WTC11 (cell line): Measurements from ENCODE around the gene PTPRO. TPM values are rescaled to one million over a fixed set of nuclear protein-coding genes. Genes with fewer than 3 reads are reported as not detected.

ENCODE experiments used
- ATAC-seq: fragments of 200-7000 bp; cut with Tn5 transposase; 2 replicates; pipeline ENCODE4 v1.10.0; 2021; ENCODE audit warnings: mild to moderate bottlenecking, moderate library complexity
- CTCF ChIA-PET: fragments of 300-600 bp; sonication (Branson Sonifier 250); formaldehyde crosslinking; loops from one replicate; lab custom pipeline; 2021; ENCODE audit warnings: antibody characterized with exemption; lab: Charles Lee
- POLR2A ChIA-PET: fragments of 350-600 bp; sonication (Branson Sonifier 250); formaldehyde crosslinking; loops from one replicate; lab custom pipeline; 2021; ENCODE audit warnings: antibody characterized with exemption; lab: Charles Lee
- DNase-seq: peaks from one replicate; pipeline ENCODE4 v3.0.0; 2021; ENCODE audit warnings: low spot score
- H3K27ac Mint-ChIP-seq: 2 replicates; pipeline ENCODE4 v1.8.0; 2021; ENCODE audit warnings: mixed read lengths
- H3K27me3 Mint-ChIP-seq: 2 replicates; pipeline ENCODE4 v1.8.0; 2021; ENCODE audit warnings: low read depth, mild to moderate bottlenecking, moderate library complexity, mixed read lengths
- H3K36me3 Mint-ChIP-seq: 2 replicates; pipeline ENCODE4 v1.8.0; 2021; ENCODE audit warnings: mixed read lengths
- H3K4me1 Mint-ChIP-seq: 2 replicates; pipeline ENCODE4 v1.8.0; 2022; ENCODE audit warnings: mixed read lengths
- H3K4me3 Mint-ChIP-seq: 2 replicates; pipeline ENCODE4 v1.8.0; 2021; ENCODE audit warnings: mild to moderate bottlenecking, moderate library complexity, mixed read lengths
- H3K9me3 Mint-ChIP-seq: 2 replicates; pipeline ENCODE4 v1.8.0; 2021; ENCODE audit warnings: mixed read lengths
- CREB1 ChIP-seq: sonication (generic); formaldehyde crosslinking; IDR thresholded peaks from 2 replicates; pipeline ENCODE4 v1.8.0; 2023; ENCODE audit warnings: mild to moderate bottlenecking, missing genetic modification reagents
- GABPB1 ChIP-seq: sonication (generic); formaldehyde crosslinking; IDR thresholded peaks from 2 replicates; pipeline ENCODE4 v1.8.1; 2023; ENCODE audit warnings: mild to moderate bottlenecking, missing genetic modification reagents
- HMGA2 ChIP-seq: fragments of 250-450 bp; sonication (Bioruptor Pico); IDR thresholded peaks from 2 replicates; pipeline ENCODE4 v1.4.0; 2021; ENCODE audit warnings: mild to moderate bottlenecking, moderate library complexity
- JAZF1 ChIP-seq: fragments of 250-450 bp; sonication (Bioruptor Pico); IDR thresholded peaks from 2 replicates; pipeline ENCODE4 v1.9.0; 2021; ENCODE audit warnings: moderate library complexity, mild to moderate bottlenecking, inconsistent platforms
- KAT7 ChIP-seq: sonication (generic); formaldehyde crosslinking; IDR thresholded peaks from 2 replicates; pipeline ENCODE4 v1.8.1; 2023; ENCODE audit warnings: missing genetic modification reagents, mild to moderate bottlenecking, borderline replicate concordance
- NFYB ChIP-seq: sonication (generic); formaldehyde crosslinking; conservative IDR thresholded peaks from 2 replicates; pipeline ENCODE4 v1.8.0; 2022; ENCODE audit warnings: low read depth, missing genetic modification reagents
- NR2C2 ChIP-seq: sonication (generic); formaldehyde crosslinking; IDR thresholded peaks from 2 replicates; pipeline ENCODE4 v1.8.0; 2022; ENCODE audit warnings: mild to moderate bottlenecking, missing genetic modification reagents
- RELA ChIP-seq: sonication (generic); formaldehyde crosslinking; IDR thresholded peaks from 2 replicates; pipeline ENCODE4 v1.8.1; 2022; ENCODE audit warnings: missing genetic modification reagents, mild to moderate bottlenecking, borderline replicate concordance
- TP53 ChIP-seq: sonication (generic); formaldehyde crosslinking; IDR thresholded peaks from 2 replicates; pipeline ENCODE4 v1.8.1; 2023; ENCODE audit warnings: mild to moderate bottlenecking, missing genetic modification reagents
- ZNF121 ChIP-seq: sonication (generic); formaldehyde crosslinking; IDR thresholded peaks from 2 replicates; pipeline ENCODE4 v1.8.0; 2023; ENCODE audit warnings: missing genetic modification reagents
- ZNF219 ChIP-seq: sonication (generic); formaldehyde crosslinking; IDR thresholded peaks from 2 replicates; pipeline ENCODE4 v1.8.0; 2023; ENCODE audit warnings: missing genetic modification reagents, mild to moderate bottlenecking, borderline replicate concordance
- ZNF263 ChIP-seq: sonication (generic); formaldehyde crosslinking; IDR thresholded peaks from 2 replicates; pipeline ENCODE4 v1.8.1; 2022; ENCODE audit warnings: low read depth, mild to moderate bottlenecking, moderate library complexity, missing genetic modification reagents
- total RNA-seq: library from RNA; stranded (reverse); gene quantifications from 3 replicates; pipeline ENCODE4 v1.2.3, GENCODE V29; 2021
- TF ChIP-seq, protein P1 (sequence below): fragments of 250-450 bp; sonication (Bioruptor Pico); IDR thresholded peaks from 2 replicates; pipeline ENCODE4 v1.8.0; 2021; ENCODE audit warnings: mild to moderate bottlenecking
- TF ChIP-seq, protein P2 (sequence below): fragments of 250-450 bp; sonication (Bioruptor Pico); IDR thresholded peaks from 2 replicates; pipeline ENCODE4 v2.1.2; 2022; ENCODE audit warnings: mild to moderate bottlenecking, moderate library complexity
- TF ChIP-seq, protein P3 (sequence below): sonication (generic); formaldehyde crosslinking; IDR thresholded peaks from 2 replicates; pipeline ENCODE4 v1.8.0; 2022; ENCODE audit warnings: mild to moderate bottlenecking, missing genetic modification reagents
- TF ChIP-seq, protein P4 (sequence below): fragments of 250-450 bp; sonication (Bioruptor Pico); IDR thresholded peaks from 2 replicates; pipeline ENCODE4 v1.9.0; 2021; ENCODE audit warnings: mild to moderate bottlenecking
- TF ChIP-seq, protein P5 (sequence below): fragments of 250-450 bp; sonication (Bioruptor Pico); conservative IDR thresholded peaks from 2 replicates; pipeline ENCODE4 v1.9.0; 2021; ENCODE audit warnings: mild to moderate bottlenecking
- TF ChIP-seq, protein P6 (sequence below): sonication (generic); formaldehyde crosslinking; IDR thresholded peaks from 2 replicates; pipeline ENCODE4 v1.8.0; 2023; ENCODE audit warnings: mild to moderate bottlenecking, missing genetic modification reagents
- TF ChIP-seq, protein P7 (sequence below): sonication (generic); formaldehyde crosslinking; IDR thresholded peaks from 2 replicates; pipeline ENCODE4 v1.8.1; 2023; ENCODE audit warnings: mild to moderate bottlenecking, missing genetic modification reagents

PTPRO gene
- total RNA-seq, 1 experiment from 2014 or later, result 1.1 TPM

DNA sequence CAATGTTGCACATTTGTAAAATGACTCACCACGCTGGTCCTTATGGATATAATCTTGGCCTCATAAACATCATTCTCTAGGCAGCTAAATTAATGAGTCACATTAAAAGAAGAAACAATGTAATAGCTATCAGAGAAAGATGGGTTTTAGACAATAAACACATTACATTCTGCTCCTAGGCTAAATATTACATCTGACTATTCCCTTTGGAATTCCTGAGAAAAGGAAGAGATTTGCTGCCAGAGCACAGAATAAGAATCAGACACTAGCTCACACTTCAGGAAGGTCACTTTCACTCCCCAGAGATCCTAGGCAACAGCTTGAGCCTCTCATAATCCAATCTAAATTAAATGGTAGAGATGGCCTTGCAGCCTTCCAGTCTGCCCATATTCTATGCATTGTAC, 218.2 kb downstream of the PTPRO start:
- ATAC-seq (no peak), DNase-seq (no peak)
- H3K27ac Mint-ChIP-seq, result no peak overlapping the region
- TF ChIP-seq GABPB1 (CRISPR knock-in tag) (no peak), RELA (CRISPR knock-in tag) (no peak), TP53 (no peak), HMGA2 (CRISPR knock-in tag) (no peak), NR2C2 (no peak), KAT7 (no peak)
- TF ChIP-seq, protein P1, sequence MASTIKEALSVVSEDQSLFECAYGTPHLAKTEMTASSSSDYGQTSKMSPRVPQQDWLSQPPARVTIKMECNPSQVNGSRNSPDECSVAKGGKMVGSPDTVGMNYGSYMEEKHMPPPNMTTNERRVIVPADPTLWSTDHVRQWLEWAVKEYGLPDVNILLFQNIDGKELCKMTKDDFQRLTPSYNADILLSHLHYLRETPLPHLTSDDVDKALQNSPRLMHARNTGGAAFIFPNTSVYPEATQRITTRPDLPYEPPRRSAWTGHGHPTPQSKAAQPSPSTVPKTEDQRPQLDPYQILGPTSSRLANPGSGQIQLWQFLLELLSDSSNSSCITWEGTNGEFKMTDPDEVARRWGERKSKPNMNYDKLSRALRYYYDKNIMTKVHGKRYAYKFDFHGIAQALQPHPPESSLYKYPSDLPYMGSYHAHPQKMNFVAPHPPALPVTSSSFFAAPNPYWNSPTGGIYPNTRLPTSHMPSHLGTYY, result no peak
- TF ChIP-seq, protein P2, sequence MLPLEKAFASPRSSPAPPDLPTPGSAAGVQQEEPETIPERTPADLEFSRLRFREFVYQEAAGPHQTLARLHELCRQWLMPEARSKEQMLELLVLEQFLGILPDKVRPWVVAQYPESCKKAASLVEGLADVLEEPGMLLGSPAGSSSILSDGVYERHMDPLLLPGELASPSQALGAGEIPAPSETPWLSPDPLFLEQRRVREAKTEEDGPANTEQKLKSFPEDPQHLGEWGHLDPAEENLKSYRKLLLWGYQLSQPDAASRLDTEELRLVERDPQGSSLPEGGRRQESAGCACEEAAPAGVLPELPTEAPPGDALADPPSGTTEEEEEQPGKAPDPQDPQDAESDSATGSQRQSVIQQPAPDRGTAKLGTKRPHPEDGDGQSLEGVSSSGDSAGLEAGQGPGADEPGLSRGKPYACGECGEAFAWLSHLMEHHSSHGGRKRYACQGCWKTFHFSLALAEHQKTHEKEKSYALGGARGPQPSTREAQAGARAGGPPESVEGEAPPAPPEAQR (CRISPR knock-in tag), result no peak
- TF ChIP-seq, protein P3, sequence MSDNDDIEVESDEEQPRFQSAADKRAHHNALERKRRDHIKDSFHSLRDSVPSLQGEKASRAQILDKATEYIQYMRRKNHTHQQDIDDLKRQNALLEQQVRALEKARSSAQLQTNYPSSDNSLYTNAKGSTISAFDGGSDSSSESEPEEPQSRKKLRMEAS (CRISPR knock-in tag), result no peak
- TF ChIP-seq, protein P4, sequence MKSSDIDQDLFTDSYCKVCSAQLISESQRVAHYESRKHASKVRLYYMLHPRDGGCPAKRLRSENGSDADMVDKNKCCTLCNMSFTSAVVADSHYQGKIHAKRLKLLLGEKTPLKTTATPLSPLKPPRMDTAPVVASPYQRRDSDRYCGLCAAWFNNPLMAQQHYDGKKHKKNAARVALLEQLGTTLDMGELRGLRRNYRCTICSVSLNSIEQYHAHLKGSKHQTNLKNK (CRISPR knock-in tag), result no peak
- TF ChIP-seq, protein P5, sequence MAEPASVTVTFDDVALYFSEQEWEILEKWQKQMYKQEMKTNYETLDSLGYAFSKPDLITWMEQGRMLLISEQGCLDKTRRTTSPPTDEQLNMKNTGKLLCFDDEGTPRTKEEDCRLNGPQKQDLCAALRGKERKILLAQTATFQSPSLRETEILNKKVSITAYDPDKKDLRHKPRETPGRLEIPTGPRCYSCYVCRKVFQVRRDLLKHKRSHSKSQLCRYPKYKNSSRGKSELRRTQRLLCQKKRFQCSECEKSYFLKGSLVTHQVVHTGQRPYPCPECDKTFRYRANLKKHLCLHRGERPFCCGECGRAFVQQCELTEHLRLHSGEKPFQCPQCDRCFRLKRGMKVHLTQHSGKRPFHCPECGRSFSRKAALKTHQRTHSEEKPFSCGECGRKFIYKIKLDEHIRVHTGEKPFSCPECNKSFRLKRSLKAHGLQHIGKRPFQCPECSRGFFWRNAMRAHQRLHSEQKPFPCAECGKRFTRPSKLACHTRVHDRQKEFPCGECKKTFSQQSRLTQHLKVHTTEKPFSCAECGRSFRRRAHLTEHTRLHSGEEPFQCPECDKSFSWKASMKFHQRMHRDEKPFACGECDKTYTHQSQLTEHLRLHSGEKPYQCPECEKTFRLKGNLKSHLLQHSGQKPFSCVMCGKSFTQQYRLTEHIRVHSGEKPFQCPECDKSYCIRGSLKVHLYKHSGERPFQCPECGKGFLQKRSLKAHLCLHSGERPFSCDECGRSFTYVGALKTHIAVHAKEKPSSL, result no peak
- H3K4me3 Mint-ChIP-seq, result no peak overlapping the region
- no peaks in the 10 kb centered on the region for H3K27me3 Mint-ChIP-seq
- H3K9me3 Mint-ChIP-seq, result no peaks in the 10 kb centered on the region
- H3K36me3 Mint-ChIP-seq, result no peaks in the 10 kb centered on the region
- ChIA-PET CTCF (interaction anchor here (1.4 to 2.2 kb wide), 2 partner anchors 8 to 44 kb away, joined by 7 to 11 read pairs; no protein-coding TSS in a partner anchor), POLR2A (no interaction called here)
- no peaks in the 10 kb centered on the region for H3K4me1 Mint-ChIP-seq

DNA sequence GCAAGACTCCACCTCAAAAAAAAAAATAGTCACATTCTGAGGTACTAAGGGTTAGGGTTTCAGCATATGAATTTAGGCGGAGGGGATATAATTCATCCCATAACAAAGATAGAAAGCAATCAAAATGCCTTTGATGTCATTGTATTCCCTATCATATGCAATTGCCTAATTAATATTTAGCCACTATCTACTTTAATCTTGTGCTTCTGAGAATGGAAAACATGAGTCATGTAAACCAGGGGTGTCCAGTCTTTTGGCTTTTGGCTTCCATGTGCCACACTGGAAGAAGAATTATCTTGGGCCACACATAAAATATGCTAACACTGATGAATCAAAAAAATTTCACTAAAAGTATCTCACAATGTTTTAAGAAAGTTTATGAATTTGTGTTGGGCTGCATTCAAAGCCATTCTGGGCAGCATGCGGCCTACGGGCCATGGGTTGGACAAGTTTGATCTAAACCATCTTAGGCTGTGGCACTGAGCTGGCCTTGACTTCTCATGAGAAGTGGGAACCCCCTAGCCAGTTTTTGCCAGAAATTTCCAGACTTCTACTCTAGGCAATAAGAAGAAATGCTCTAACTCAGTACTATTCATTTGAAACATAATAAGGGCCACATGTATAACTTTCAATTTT, 219.8 kb downstream of the PTPRO start:
- Mint-ChIP-seq H3K4me1 (no peaks in the 10 kb centered on the region), H3K9me3 (no peaks in the 10 kb centered on the region), H3K27ac (no peak overlapping the region), H3K36me3 (no peaks in the 10 kb centered on the region), H3K27me3 (no peaks in the 10 kb centered on the region), H3K4me3 (no peak overlapping the region)
- DNase-seq (no peak), ATAC-seq (no peak)
- ChIA-PET CTCF (no interaction called here), POLR2A (no interaction called here)
- TF ChIP-seq GABPB1 (CRISPR knock-in tag), result no peak
- TF ChIP-seq, protein P6, sequence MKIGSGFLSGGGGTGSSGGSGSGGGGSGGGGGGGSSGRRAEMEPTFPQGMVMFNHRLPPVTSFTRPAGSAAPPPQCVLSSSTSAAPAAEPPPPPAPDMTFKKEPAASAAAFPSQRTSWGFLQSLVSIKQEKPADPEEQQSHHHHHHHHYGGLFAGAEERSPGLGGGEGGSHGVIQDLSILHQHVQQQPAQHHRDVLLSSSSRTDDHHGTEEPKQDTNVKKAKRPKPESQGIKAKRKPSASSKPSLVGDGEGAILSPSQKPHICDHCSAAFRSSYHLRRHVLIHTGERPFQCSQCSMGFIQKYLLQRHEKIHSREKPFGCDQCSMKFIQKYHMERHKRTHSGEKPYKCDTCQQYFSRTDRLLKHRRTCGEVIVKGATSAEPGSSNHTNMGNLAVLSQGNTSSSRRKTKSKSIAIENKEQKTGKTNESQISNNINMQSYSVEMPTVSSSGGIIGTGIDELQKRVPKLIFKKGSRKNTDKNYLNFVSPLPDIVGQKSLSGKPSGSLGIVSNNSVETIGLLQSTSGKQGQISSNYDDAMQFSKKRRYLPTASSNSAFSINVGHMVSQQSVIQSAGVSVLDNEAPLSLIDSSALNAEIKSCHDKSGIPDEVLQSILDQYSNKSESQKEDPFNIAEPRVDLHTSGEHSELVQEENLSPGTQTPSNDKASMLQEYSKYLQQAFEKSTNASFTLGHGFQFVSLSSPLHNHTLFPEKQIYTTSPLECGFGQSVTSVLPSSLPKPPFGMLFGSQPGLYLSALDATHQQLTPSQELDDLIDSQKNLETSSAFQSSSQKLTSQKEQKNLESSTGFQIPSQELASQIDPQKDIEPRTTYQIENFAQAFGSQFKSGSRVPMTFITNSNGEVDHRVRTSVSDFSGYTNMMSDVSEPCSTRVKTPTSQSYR (CRISPR knock-in tag), result no peak
- no peak for TF ChIP-seq ZNF263 (CRISPR knock-in tag)
- no peak for TF ChIP-seq ZNF219 (CRISPR knock-in tag)
- TF ChIP-seq ZNF121, result no peak
- no peak for TF ChIP-seq NFYB
- TF ChIP-seq, protein P7, sequence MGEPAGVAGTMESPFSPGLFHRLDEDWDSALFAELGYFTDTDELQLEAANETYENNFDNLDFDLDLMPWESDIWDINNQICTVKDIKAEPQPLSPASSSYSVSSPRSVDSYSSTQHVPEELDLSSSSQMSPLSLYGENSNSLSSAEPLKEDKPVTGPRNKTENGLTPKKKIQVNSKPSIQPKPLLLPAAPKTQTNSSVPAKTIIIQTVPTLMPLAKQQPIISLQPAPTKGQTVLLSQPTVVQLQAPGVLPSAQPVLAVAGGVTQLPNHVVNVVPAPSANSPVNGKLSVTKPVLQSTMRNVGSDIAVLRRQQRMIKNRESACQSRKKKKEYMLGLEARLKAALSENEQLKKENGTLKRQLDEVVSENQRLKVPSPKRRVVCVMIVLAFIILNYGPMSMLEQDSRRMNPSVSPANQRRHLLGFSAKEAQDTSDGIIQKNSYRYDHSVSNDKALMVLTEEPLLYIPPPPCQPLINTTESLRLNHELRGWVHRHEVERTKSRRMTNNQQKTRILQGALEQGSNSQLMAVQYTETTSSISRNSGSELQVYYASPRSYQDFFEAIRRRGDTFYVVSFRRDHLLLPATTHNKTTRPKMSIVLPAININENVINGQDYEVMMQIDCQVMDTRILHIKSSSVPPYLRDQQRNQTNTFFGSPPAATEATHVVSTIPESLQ (CRISPR knock-in tag), result no peak
- TF ChIP-seq CREB1, result no peak
- no peak for TF ChIP-seq JAZF1 (CRISPR knock-in tag)
